ENCODE data around the gene CHN2.

Gene CHN2

GRCh38 chr7:29315892-29316270 is 121.3 kb downstream of the CHN2 start:
- Histone ChIP-seq H3K4me3 (no peak overlapping the region), H3K9me3 (no peaks in the 10 kb centered on the region), H3K27me3 (no peaks in the 10 kb centered on the region), H3K27ac (no peak overlapping the region), H3K4me1 (no peaks in the 10 kb centered on the region), H3K36me3 (no peaks in the 10 kb centered on the region)
- intact Hi-C loops (cut with DNase I; ENCODE audit: low total_unique reads) = no loop called here
- no peak for DNase-seq
- TF ChIP-seq, protein P1, sequence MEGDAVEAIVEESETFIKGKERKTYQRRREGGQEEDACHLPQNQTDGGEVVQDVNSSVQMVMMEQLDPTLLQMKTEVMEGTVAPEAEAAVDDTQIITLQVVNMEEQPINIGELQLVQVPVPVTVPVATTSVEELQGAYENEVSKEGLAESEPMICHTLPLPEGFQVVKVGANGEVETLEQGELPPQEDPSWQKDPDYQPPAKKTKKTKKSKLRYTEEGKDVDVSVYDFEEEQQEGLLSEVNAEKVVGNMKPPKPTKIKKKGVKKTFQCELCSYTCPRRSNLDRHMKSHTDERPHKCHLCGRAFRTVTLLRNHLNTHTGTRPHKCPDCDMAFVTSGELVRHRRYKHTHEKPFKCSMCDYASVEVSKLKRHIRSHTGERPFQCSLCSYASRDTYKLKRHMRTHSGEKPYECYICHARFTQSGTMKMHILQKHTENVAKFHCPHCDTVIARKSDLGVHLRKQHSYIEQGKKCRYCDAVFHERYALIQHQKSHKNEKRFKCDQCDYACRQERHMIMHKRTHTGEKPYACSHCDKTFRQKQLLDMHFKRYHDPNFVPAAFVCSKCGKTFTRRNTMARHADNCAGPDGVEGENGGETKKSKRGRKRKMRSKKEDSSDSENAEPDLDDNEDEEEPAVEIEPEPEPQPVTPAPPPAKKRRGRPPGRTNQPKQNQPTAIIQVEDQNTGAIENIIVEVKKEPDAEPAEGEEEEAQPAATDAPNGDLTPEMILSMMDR (IDR thresholded peaks at IDR 0.05) = no peak

DNA sequence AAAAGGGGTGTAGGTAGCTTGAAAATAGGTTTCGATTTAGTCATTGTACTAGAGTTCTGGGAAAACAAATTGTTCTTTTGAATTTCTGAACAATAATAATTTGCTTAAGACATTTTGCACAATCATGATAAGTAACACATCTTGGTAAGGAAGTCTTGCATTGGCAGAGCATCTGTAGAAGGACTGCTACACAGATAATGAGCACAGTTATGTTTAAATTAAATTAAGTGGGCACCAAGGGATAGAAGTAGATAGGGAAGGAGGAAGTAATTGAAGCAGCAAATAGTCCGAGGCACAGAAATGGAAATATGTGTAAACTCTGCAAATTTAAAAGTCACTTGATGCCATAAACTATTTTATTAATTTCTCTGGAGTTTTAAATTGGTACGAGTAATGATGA is 122.4 kb downstream of the CHN2 start:
- Histone ChIP-seq H3K4me3 (no peak overlapping the region), H3K27ac (no peak overlapping the region), H3K9me3 (no peaks in the 10 kb centered on the region), H3K36me3 (no peaks in the 10 kb centered on the region), H3K27me3 (no peaks in the 10 kb centered on the region), H3K4me1 (no peaks in the 10 kb centered on the region)
- no peak for DNase-seq
- TF ChIP-seq, protein P1 (IDR thresholded peaks at IDR 0.05) = no peak
- intact Hi-C loops (cut with DNase I; ENCODE audit: low total_unique reads) = no loop called here

DNA sequence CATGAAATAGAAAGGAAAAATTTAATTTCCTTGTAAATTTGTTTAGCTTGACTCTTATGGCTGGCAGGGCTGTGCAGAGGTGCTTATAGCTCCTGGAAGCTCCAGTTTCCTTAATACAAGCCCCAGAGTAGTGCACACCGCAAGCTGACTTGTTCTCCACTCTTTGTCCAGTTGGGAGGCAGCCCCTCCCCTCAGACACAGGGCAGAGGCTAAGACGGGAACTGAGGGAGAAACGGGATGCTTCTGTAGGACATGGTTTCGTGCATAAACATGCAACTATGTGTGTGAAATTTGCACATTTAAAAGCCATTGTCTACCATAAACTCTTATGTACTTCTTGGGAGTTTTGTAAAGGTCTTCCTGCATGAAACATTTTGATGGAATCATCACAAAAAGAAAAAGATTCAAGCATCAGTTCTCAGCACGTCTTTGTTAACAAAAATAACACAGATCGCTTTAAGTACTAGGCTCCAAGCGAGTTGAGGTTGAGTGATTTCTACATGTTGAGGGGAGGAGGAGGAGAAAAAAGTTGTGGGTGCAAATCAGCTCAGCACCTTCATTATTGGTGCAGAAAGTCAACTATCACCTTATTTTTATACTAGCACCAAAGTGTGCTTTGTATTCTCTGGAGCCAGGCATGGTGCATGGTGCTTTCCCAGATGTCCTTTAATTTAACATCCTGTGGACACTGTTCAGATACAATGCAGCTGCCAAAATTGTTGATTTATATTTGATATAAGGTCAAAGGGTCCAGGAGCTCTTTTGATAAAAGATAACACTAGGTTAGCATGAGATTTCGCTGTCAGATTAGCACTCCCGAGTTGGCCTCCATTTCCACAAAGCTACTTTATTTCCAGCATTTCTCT is 124.5 kb downstream of the CHN2 start:
- TF ChIP-seq, protein P1 (IDR thresholded peaks at IDR 0.05) = no peak
- Histone ChIP-seq H3K27ac (no peak overlapping the region), H3K27me3 (no peaks in the 10 kb centered on the region), H3K36me3 (no peaks in the 10 kb centered on the region), H3K9me3 (no peaks in the 10 kb centered on the region), H3K4me3 (no peak overlapping the region), H3K4me1 (no peaks in the 10 kb centered on the region)
- intact Hi-C loops (cut with DNase I; ENCODE audit: low total_unique reads) = no loop called here
- DNase-seq = no peak

GRCh38 chr7:29319719-29320521 is 125.3 kb downstream of the CHN2 start:
- Histone ChIP-seq H3K4me3 (no peak overlapping the region), H3K27ac (no peak overlapping the region), H3K27me3 (no peaks in the 10 kb centered on the region), H3K4me1 (no peaks in the 10 kb centered on the region), H3K36me3 (no peaks in the 10 kb centered on the region), H3K9me3 (no peaks in the 10 kb centered on the region)
- intact Hi-C loops (cut with DNase I; ENCODE audit: low total_unique reads) = no loop called here
- TF ChIP-seq, protein P1 (IDR thresholded peaks at IDR 0.05) = no peak
- no peak for DNase-seq

DNA sequence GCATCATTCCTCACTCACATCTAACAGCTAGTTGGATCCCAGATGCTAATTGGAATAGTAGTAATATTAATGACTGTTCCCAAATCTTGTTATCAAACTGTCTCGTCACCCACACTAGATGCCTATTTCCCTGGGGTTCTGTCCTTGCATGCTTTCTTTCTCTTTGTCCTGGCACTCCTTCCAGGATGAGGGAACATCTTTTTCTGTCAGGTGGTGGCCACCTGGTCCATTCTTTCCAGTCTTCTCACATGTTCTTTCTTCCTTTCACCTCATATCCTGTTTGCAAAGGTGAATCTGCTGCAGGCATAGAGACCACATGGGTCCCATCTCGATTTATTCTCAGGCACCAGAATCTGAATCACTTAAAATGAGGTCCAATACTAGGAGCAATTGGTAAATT is 126.0 kb downstream of the CHN2 start:
- DNase-seq = no peak
- H3K27me3 ChIP-seq = no peaks in the 10 kb centered on the region
- TF ChIP-seq, protein P1 (IDR thresholded peaks at IDR 0.05) = no peak
- intact Hi-C loops (cut with DNase I; ENCODE audit: low total_unique reads) = no loop called here
- no peak overlapping the region for H3K27ac ChIP-seq
- no peaks in the 10 kb centered on the region for H3K9me3 ChIP-seq
- no peaks in the 10 kb centered on the region for H3K36me3 ChIP-seq
- no peak overlapping the region for H3K4me3 ChIP-seq
- no peaks in the 10 kb centered on the region for H3K4me1 ChIP-seq

Measured in tibial artery (tissue), 4 donors.